ENCODE measurements around the gene TATDN3.
"Not testable (repeated sequence)": the region's sequence is repeated elsewhere in the genome, so short reads cannot be mapped to it uniquely, and the experiment has no call there.

TATDN3 gene, protein sequence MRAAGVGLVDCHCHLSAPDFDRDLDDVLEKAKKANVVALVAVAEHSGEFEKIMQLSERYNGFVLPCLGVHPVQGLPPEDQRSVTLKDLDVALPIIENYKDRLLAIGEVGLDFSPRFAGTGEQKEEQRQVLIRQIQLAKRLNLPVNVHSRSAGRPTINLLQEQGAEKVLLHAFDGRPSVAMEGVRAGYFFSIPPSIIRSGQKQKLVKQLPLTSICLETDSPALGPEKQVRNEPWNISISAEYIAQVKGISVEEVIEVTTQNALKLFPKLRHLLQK

DNA sequence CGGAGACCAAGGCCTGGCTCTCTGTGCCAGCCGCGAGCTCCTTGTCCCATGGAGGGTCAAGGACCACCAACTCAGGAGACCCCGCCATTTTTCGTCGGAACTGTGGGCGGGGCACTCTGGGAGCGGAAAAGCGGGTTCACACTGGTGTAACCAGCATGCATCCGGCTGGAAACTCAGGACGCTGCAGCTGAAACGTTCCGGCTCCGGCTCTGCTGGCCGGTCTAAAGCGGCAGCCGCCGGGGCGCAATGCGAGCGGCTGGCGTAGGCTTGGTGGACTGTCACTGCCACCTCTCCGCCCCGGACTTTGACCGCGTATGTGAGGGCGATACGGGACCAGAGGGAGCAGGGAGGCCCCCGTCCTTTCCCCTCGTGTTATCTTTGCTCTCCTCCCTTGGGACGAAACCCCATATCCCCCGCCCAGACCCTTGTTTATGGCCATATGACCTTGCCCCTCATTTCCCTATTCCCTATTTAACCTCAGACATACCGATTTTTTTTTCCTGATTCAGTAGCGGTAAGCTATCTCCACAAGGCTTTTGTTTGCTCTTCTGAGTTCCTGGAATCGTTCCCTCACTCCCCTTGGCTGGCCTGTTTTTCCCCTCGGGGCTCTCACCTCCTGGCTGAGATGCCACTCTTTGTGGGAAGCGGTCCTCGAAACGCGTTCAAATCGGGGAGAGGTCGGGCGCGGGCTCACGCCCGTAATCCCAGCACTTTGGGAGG, at the start of gene TATDN3, which contains the start of gene NSL1:
TATDN3 (plus strand) TSS at position 219 of the 720 bp plus-strand sequence; CDS start at position 247, 28 bp downstream.
NSL1 (minus strand) TSS at position 102 of the 720 bp plus-strand sequence; CDS start at position 88, 14 bp downstream.
- DNase-seq: peak; percentile 85 to 96

GRCh38 chr1:212743901-212744475, 47.7 kb upstream of the TATDN3 start:
- DNase-seq: no peak

DNA sequence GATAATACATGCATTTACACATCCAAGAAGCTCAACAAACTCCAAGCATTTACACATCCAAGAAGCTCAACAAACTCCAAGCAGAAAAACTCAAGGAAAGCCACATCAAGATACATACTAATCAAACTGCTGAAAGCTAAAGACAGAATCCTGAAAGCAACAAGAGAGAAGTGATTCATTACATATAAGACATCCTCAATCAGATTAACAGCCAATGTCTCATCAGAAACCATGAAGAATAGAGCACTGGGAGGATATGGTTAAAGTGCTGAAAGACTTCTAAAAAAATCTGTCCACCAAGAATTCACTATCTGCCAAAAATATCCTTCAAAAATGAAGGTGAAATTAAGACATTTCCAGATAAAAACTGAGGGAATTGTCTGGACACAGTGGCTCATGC, 46.4 kb upstream of the TATDN3 start:
- no peak for DNase-seq

DNA sequence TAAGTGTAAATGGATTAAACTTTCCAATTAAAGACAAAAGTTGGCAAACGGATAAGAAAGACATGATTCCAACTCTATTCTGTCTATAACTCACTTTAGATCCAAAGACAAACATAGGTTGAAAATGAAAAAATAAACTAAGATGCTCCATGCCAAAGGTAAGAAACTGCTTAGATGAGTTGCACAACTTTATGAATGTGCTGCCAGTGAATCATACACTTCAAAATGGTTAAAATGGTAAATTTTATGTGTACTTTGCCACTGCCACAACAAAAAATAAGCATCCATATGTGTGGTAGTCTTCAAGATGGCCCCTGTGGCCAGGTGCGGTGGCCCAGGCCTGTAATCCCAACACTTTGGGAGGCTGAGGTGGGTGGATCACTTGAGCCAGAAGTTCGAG, 45.1 kb upstream of the TATDN3 start:
- DNase-seq: no peak

- peak; percentile 12 to 18 for DNase-seq
These were observed 41.7 kb upstream of the TATDN3 start for GRCh38 chr1:212749821-212750535.

DNA sequence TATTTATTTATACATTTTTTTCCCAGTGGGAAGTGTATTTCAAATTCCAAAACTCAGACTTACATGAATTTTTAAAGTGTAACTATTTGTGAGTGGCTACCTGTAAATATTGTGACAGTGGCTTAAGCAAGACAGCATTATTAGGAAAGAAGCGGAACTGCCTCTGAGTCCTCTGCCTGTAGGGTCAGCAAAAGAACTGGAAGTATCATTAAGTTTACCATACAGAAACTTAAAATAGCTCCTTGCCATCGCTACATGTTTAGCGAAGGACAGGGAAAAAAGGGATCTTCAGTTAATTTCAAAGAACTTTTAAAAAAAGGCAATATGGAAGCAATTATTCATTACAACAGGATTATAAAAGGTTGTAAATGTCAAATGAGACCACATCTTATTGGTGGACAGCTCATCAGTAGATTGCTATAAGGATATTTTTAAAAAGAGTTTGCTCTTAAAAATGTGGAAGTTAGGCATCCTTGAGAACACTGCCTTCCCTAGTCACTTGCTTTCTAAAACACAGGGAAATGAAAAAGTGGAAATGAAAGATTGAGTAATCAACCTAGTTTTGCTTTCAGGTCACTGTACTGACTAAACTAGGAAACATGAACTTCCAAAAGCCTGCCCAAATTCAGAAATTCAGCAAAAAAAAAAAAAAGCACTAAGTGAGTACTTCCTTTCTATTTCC, 39.3 kb upstream of the TATDN3 start:
- no peak for DNase-seq

GRCh38 chr1:212752934-212753497, 38.7 kb upstream of the TATDN3 start:
- DNase-seq: no peak

GRCh38 chr1:212753749-212754148, 37.9 kb upstream of the TATDN3 start:
- no peak for DNase-seq

DNA sequence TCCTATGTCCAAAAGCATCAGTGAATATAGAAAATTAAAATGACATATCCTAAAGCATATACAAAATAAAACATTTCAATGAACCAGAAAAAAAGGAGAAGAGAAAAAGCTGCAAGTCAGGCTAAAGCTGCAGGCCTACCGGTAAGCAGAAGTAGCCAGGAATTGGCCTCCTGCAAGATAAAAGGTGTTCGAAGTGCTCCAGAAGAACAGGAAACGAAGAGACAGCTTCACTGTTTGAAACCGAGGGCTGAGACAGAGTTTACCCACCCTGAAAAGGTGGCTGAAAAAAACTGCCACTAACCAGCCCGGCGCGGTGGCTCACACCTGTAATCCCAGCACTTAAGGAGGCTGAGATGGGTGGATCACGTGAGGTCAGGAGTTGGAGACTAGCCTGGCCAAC, 37.5 kb upstream of the TATDN3 start:
- no peak for DNase-seq

GRCh38 chr1:212754680-212755079, 37.0 kb upstream of the TATDN3 start:
- DNase-seq: no peak

- DNase-seq: no peak
These were observed 32.0 kb upstream of the TATDN3 start for GRCh38 chr1:212759683-212760082.

- peak; percentile 58 to 64 for DNase-seq
These were observed 31.4 kb upstream of the TATDN3 start for GRCh38 chr1:212760126-212760823.

- no peak for DNase-seq
These were observed 29.5 kb upstream of the TATDN3 start for GRCh38 chr1:212762234-212762633.

GRCh38 chr1:212762839-212763238, 28.9 kb upstream of the TATDN3 start:
- no peak for DNase-seq

DNA sequence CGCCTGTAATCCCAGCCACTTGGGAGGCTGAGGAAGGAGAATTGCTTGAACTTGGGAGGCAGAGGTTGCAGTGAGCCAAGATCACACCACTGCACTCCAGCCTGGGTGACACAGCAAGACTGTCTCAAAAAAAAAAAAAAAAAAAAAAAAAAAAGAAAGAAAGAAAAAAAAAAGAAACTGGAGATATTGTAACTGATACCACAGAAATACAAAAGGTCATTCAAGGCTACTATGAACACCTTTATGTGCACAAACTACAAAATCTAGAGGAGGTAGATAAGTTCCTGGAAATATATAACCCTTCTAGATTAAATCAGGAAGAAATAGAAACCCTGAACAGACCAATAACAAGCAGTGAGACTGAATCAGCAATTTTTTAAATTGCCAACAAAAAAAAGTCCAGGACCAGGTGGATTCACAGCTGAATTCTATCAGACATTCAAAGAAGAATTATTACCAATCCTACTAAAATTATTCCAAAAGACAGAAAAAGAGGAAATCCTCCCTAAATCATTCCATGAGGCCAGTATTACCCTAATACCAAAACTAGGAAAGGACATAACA, 26.9 kb upstream of the TATDN3 start:
- DNase-seq: not testable (repeated sequence)

DNA sequence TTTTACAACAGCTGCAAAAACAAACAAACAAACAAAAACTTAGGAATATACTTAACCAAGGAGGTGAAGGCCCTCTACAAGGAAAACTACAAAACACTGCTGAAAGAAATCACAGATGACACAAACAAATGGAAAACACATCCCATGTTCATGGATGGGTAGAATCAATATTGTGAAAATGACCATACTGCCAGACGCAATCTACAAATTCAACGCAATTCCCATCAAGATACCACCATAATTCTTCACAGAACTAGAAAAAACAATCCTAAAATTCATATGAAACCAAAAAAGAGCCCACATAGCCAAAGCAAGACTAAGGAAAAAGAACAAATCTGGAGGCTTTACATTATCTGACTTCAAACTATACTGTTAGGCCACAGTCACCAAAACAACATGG, 24.9 kb upstream of the TATDN3 start:
- DNase-seq: not testable (repeated sequence)

DNA sequence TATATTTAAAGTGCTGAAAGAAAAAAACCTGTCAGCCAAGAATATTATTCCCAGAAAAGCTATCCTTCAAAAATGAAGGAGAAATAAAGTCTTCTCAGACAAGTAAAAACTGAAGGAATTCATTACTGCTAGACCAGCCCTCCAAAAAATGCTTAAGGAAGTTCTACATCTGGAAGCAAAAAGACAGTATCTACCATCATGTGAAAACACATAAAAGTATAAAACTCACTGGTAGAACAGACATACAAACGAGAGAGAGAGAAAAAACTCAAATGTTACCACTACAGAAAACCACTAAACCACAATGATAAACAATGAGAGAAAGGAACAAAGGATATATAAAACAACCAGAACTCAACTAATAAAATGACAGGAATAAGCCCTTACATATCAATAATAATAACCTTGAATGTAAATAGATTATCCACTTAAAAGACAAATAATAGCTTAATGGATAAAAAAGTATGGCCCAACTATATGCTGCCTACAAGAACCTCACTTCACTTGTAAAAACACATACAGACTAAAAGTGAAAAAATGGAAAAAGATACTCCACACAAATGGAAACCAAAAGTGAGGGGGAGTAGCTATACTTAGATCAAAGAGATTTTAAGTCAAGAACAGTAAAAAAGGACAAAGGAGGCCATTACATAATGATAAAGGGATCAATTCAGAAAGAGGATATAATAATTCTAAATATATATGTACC, 22.1 kb upstream of the TATDN3 start:
- no peak for DNase-seq

DNA sequence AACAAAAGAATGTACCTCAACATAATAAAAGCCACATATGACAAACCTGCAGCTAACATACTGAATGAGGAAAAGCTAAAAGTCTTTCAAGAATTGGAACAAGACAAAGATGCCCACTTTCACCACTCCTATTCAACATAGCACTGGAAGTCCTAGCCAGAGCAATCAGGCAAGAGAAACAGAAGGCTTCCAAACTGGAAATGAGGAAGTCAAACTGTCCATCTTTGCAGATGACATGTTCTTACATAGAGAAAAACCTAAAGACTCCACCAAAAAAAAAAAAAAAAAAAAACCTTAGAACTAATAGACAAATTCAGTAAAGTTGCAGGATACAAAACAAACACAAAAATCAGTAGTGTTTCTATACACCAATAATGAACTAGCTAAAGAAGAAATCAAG, 20.4 kb upstream of the TATDN3 start:
- no peak for DNase-seq

- no peak for DNase-seq
These were observed 18.7 kb upstream of the TATDN3 start for GRCh38 chr1:212773011-212773410.

DNA sequence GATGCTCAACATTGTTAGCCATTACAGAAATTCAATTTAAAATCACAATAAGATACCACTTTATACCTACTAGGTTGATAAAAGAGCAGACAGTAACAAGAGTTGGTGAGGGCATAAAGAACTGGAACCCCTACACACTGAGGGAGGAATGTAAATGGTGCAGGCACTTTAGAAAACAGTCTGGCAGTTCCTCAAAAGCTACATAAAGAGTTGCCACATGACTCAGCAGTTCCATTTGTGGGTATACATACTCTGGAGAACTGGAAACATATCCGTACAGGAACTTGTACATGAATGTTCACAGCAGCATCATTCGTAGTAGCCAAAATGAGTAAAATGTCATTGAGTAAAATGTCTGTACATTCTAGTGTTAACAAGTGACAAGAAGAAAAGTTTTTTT, 17.1 kb upstream of the TATDN3 start:
- no peak for DNase-seq

DNA sequence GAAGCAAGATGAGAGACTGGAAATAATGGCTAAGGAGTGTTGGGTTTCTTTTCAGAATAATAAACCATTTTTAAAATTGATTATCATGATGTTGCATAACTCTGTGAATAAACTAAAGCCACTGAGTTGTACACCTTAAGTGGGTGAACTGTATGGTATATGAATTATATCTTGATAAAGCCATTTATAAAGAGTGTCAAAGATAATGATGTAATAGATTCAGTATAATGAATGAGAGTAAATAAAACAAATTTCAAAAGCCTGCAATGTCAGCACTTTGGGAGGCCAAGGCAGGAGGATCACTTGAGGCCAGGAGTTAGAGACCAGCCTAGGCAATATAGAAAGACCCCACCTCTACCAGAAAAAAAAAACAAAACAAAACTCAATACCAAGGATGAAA, 16.5 kb upstream of the TATDN3 start:
- DNase-seq: no peak
